GM12864 (cell line): ENCODE measurements around the gene ANXA4.
"Not testable (repeated sequence)": the region's sequence is repeated elsewhere in the genome, so short reads cannot be mapped to it uniquely, and the experiment has no call there.

Experiments used
- DNase-seq: peaks from one replicate; pipeline ENCODE4 v3.0.0-alpha.2; 2011; ENCODE audit warnings: low read depth
- H3K4me3 ChIP-seq: 2 replicates; pipeline ENCODE4 v1.5.1; 2011; ENCODE audit warnings: mild to moderate bottlenecking, low read depth, low read length, control low read depth
- CTCF ChIP-seq: IDR thresholded peaks from 2 replicates; pipeline ENCODE4 v1.5.1; 2011; ENCODE audit warnings: low read depth, mild to moderate bottlenecking, moderate library complexity, low read length, control low read depth, inconsistent platforms; ENCODE audit errors: missing control alignments

Gene ANXA4

GRCh38 chr2:69731147-69731970, 10.6 kb upstream of the ANXA4 start:
- no peak for DNase-seq
- H3K4me3 ChIP-seq, result no peak overlapping the region
- TF ChIP-seq CTCF, result no peak

GRCh38 chr2:69733342-69734034, 8.4 kb upstream of the ANXA4 start:
- no peak overlapping the region for H3K4me3 ChIP-seq
- DNase-seq, result no peak
- no peak for TF ChIP-seq CTCF

GRCh38 chr2:69734035-69734611, 7.8 kb upstream of the ANXA4 start:
- no peak for DNase-seq
- no peak for TF ChIP-seq CTCF
- H3K4me3 ChIP-seq, result no peak overlapping the region

DNA sequence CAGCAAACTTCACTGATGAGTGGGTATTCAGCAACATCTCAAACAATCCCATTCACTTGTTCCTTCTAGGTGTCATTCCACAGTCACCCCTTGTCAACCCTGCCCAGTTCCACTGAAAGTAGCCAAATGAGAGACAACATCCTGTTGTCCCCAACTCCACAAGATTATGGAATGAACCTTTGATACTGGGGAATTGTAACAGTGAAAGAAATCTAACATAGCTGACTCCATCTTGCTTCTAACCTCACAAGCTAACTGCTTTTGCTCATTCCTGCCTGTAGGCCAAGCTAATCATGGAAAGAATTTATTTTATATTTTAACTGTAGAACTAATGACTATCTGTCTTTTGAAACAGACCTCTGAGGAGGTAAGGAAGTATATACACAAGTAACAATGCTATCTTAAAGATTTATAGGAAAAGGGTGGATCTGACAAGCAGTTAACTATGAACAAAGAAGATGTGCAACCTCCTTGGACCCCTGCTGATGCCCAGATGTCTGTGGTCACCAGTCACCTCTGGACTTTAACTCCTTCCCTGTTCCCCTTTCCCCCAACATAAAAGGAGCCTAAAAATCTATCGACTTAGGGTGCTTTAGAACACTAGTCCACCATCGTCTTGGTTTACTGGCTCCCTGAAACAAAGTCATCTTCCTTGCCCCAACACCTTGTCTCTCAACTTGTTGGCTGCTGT, 6.9 kb upstream of the ANXA4 start:
- no peak overlapping the region for H3K4me3 ChIP-seq
- no peak for TF ChIP-seq CTCF
- no peak for DNase-seq

DNA sequence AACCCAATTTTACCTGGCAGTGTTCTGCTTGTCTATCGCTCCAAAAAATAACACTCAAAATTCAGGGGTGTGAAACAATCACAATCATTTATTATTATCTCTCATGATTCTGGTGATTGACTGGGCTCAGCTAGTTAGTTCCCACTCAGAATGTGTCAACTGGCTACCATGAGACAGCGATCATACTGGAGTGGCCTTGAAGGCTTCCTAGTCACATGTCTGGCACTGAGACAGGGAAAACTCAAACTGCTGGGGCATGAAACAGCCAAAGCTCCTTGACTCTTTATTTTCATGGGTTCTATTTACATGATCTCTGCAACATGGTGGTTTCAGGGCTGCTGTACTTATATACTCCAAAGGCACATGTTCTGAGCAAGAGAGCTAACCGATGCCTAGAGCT, 6.2 kb upstream of the ANXA4 start:
- no peak for TF ChIP-seq CTCF
- no peak for DNase-seq
- no peak overlapping the region for H3K4me3 ChIP-seq

GRCh38 chr2:69738149-69738548, 3.8 kb upstream of the ANXA4 start:
- not testable (repeated sequence) for H3K4me3 ChIP-seq, DNase-seq

- no peak for TF ChIP-seq CTCF
- H3K4me3 ChIP-seq, result peak overlapping the region; percentile 65; the same call in 1 of the 2 replicates
- DNase-seq, result no peak
Measured at GRCh38 chr2:69740502-69740951, 1.4 kb upstream of the ANXA4 start.
